Mucosa of gallbladder (tissue), 1 donor: ENCODE data around the gene SH3BP5L. TPM values are rescaled to one million over a fixed set of nuclear protein-coding genes. Genes with fewer than 3 reads are reported as not detected.

Experiments used
- DNase-seq: peaks from one replicate; pipeline ENCODE4 v3.0.0-alpha.2; 2020; ENCODE audit warnings: low spot score
- total RNA-seq: library from RNA; stranded (reverse); gene quantifications from one replicate; pipeline ENCODE4 v1.2.1, GENCODE V29; 2021
- donor health status: DM: no; HTN: no; CAD: no.

The SH3BP5L gene
- total RNA-seq, 1 donor from 2014 or later = 40.0 TPM

DNA sequence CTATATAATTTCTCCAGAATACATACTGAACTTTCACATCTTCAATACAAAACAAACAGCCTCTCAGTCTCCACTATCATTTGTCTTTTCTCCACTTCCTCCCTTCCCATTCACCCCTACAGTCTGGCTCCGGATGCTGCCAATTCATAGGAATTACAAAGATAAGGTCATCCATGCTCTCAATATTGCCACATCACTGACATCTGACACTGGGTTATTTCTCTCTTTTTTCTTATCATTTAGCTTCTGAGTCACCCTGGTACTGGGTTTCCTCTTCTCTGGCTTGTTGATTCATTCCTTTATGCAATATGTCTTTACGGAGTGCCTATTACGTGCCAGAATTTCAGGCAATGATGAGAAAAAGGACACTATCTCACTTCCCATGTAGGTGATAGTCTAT is 3.1 kb upstream of the SH3BP5L start:
- no peak for DNase-seq

GRCh38 chr1:248825573-248825908 is 174 bp downstream of the SH3BP5L start:
- DNase-seq = no peak

DNA sequence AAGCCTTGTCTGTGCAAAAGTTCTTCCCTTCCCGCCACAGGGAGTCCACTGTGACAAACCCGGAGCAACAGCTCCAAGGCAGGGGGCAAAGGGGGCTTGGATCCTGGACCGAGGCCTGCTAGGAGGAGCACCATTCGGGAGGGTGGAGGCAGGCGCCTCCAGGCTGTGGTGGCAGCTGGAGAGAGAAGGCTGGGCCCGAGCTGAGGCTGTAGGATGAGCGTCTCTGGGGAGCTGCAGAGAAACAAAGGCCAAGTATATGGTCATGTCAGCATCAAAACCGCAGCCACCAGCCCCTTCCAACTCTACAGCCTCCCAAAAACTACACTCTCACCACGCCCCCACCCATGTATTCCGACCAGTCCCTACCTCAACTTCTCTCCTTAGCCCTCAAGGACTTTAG is 579 bp downstream of the SH3BP5L start:
- DNase-seq = no peak

GRCh38 chr1:248824701-248825100 is 1.0 kb downstream of the SH3BP5L start:
- DNase-seq = no peak

GRCh38 chr1:248824301-248824700 is 1.4 kb downstream of the SH3BP5L start:
- no peak for DNase-seq

GRCh38 chr1:248823517-248824001 is 2.2 kb downstream of the SH3BP5L start:
- DNase-seq = no peak

DNA sequence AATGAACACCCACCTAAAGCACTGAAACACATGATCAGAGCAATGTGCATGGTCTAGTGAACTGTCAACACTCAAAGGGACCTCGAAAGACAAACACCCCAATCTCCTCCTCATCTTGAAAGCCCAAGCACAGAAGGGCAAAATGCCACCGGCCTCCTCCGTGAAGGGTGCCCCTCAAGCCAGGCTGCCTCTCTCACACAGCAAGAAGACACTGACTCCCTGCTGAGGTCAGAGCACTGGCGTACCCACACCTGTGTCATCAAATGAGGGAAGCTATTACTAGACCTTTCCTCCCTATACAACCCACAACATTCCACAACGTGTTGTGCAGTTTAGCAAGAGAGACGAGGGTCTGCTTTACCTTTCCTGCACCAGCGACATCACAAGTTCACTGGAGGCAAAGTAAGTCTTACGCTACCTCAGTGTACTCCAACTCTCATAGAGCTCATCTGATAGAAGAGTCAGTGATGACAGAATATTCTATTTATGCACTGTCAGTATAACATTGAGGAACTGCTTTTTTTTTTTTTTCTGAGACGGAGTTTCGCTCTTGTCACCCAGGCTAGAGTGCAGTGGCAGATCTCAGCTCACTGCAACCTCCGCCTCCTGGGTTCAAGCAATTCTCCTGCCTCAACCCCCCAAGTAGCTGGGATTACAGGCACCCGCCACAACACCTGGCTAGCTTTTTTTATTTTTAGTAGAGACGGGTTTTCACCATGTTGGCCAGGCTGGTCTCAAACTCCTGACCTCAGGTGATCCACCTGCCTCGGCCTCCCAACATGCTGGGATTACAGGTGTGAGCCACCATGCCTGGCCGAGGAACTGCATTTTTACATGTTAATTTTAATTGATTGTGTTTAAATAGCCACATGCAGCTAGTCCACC is 3.3 kb downstream of the SH3BP5L start:
- DNase-seq = no peak

DNA sequence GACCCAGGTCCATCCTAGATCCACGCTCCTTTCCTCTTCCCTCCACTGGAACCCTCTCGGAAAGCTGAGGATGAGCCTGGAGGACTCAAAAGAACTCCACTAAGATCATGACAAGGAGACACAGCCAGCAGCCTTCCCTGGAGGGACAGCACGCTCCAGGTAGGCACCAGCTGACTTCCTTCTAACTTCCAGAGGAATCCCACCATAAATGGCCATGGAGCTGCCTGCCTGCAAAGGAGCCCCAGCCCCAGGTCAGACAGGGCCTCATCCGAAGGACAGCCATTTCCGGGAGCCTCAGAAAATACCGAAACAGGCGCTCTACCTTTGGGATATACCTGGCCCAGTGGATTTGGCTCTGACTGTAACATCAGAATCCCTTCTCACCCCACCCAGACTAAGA is 4.1 kb downstream of the SH3BP5L start:
- DNase-seq = no peak

GRCh38 chr1:248821101-248821500 is 4.6 kb downstream of the SH3BP5L start:
- DNase-seq = no peak

DNA sequence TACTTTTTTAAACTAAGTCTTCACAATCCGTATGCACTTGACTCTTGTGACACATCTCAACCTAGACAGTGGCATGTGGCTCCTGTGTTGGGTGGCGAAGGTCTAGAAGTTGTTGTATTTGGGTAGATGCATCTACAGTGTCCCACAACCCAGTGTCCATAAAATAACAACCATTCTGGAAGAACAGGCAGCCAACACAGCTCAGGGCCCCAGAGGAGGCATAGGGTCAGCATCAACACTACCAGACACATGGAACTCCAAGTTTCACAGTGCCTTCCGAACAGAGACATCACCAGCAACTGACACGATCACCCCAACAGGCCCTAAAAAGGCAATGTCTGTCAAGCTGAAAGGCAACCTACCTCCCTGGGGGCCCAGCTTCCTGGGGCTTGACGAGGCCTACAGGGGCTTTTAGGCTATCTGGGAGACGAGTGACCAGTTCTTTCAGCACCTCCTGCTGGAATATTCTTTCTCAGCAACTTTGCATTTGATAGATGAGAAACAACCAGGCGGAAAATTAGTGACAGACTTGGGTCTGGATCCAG is 5.6 kb downstream of the SH3BP5L start:
- peak; percentile 7 for DNase-seq

GRCh38 chr1:248818505-248819374 is 7.0 kb downstream of the SH3BP5L start:
- DNase-seq = no peak

- DNase-seq = no peak
These were observed 8.7 kb downstream of the SH3BP5L start for GRCh38 chr1:248817065-248817464.

DNA sequence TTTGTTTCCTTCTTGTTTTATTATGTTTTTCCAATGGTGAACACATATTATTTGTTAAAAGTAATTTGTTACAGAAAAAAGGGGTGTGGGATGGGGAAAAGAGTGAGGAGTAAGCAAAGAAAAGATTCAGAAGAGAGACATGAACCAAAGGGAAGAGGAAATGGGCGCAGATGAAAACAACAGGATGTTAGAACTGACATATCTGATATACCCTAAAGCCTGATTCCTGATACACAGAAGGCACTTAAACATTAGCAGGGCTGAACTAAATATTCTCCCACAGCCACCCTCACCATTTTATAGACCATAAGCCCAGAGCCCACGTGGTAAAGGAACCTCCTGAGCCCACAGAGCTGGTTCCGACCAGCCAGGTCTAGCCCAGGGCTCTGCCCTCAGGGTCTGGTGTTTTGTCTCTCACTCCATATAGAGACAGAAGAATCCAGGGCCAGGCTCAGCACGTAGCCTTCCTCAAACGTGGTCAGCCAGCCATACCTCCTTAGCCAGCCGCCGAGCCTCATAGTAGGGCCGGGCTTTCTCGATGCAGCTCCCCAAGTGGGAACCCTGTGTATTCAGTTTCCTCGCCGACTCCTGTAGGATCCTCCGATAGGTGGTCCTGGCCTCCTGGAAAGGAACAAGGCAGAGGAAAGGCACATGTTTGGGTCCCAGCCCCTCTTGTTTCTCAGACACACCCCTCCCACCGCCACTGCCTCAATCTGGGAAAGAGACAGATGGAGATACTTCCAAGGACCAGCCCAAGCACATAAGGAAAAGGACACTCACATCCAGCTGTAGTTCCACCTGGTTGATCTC is 9.5 kb downstream of the SH3BP5L start:
- DNase-seq = no peak

GRCh38 chr1:248815407-248816034 is 10.2 kb downstream of the SH3BP5L start:
- no peak for DNase-seq

DNA sequence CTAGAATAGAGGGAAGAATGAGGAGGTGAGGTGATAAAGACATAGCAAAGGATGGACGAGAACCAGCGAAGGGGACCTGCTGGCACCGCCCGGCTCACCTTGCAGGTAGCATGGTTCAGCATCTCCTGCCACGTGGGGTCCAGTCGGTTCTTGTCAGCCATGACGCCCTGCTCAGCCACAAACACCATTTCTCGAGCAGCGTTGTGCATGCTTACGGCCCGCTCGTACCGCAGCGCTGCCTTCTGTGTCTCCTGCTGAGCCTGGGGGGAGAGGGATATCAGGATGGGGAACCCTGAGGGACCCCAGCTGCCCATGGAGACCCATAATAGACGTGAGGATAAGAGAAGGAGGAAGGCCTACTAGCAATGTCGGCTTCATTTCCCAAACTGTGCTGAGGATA is 11.4 kb downstream of the SH3BP5L start:
- peak; percentile 4 for DNase-seq

GRCh38 chr1:248813546-248813945 is 12.2 kb downstream of the SH3BP5L start:
- DNase-seq = no peak

GRCh38 chr1:248812736-248813425 is 12.8 kb downstream of the SH3BP5L start:
- DNase-seq = no peak

DNA sequence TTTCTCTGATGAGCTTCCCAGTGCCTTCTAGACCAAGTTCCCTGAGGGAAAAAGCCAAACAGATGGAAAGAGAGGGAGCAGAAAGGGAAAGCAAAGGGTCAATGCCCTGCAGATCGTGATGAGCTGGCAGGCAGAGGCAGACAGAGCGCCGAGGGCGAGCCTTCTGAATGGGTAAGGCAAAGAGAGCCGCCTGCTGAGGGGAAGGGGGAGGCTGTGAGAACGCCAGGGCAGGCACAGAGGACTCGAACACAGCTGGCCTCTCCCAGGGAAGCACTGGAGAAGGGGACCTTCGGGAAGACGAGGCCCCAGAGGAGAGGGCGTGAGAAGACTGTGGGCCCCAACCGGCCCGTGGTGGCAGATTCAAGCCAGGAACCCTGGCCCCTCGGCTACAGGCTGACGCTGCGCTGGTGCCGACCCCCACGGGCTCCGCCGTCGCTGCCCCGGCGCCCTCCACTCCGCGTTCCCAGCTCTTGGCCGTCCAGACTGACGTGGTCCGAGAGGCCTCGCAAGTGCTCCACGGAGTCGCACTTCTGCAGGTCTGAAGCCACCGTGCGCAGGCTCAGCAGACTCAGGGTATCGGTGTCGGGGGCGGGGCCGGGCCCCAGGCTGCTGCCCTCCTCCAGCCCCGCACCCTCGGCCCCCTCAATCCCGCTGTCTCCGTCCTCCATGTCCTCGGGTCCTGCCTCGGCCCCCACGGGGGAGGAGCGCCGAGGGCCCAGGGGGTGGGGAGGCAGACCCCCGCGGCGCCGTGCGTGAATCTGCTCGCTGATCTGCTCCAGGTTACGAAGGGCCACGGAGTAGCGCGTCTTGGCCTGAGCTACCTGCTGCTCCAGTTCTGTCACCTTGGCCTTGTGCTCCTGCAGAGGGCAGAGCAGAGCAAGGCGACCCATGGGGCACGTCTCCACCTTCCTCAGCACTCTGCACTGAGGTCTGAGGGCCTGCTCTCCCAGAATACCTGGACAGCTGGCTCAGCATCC is 13.9 kb downstream of the SH3BP5L start:
- no peak for DNase-seq
